Cardiac septum (tissue), 1 donor: ENCODE results near the gene PLEKHA5. TPM values are rescaled to one million over a fixed set of nuclear protein-coding genes. Genes with fewer than 3 reads are reported as not detected.
"Not testable (repeated sequence)": the region's sequence is repeated elsewhere in the genome, so short reads cannot be mapped to it uniquely, and the experiment has no call there.

Experiments
- DNase-seq: peaks from one replicate; pipeline ENCODE4 v3.0.0-alpha.2; 2020; ENCODE audit warnings: low spot score
- intact Hi-C: fragments of 100-400 bp; cut with DNase I; formaldehyde crosslinking; loops from one replicate; pipeline ENCODE4 v1.14.0; 2022
- total RNA-seq: library from RNA; stranded (reverse); fragmentation: NEBNext Ultra II Directional; extraction: Animal tissue kit (Norgen Biotek cat#: 25700); gene quantifications from one replicate; pipeline ENCODE4 v1.2.1, GENCODE V29; 2021
- donor health status: DM: no; HTN: no; CAD: no.

Gene PLEKHA5
- total RNA-seq, 1 donor from 2014 or later: 65.4 TPM

GRCh38 chr12:19288161-19288560, 158.6 kb downstream of the PLEKHA5 start:
- intact Hi-C loops: loop anchor here (10.0 kb wide), 2 partner anchors 167 to 433 kb away; no protein-coding TSS in a partner anchor
- no peak for DNase-seq

DNA sequence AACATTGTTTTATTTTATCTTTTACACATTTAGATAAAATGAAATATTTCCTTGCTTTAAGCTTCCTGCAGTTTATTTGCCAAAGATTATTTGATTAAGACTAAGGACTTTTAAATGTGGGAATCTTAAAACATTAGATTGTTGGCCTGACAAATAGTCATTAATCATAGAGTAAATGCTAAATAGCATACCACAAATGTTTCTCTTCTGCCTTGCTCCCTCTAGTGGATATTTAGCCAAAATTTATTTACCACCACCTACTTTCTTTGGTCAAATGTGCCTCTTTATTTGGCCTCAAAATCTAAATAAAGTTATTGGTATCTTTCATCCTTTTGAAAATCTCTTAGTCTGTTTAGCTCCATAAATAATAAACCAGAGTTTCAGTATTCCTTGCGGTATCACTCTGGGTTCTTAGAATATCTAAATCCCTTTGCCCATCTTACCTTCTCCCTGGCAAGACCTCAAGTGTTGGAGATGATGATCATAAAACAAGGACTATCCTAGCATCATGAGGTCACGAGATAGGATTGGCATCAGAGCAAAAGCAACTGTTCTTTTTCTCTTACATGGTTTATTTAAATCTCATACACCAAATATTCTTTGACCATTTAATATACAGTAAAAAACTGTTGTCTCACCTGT, 159.2 kb downstream of the PLEKHA5 start:
- DNase-seq: no peak
- intact Hi-C loops: loop anchor here (10.0 kb wide), 2 partner anchors 166 to 434 kb away; no protein-coding TSS in a partner anchor

DNA sequence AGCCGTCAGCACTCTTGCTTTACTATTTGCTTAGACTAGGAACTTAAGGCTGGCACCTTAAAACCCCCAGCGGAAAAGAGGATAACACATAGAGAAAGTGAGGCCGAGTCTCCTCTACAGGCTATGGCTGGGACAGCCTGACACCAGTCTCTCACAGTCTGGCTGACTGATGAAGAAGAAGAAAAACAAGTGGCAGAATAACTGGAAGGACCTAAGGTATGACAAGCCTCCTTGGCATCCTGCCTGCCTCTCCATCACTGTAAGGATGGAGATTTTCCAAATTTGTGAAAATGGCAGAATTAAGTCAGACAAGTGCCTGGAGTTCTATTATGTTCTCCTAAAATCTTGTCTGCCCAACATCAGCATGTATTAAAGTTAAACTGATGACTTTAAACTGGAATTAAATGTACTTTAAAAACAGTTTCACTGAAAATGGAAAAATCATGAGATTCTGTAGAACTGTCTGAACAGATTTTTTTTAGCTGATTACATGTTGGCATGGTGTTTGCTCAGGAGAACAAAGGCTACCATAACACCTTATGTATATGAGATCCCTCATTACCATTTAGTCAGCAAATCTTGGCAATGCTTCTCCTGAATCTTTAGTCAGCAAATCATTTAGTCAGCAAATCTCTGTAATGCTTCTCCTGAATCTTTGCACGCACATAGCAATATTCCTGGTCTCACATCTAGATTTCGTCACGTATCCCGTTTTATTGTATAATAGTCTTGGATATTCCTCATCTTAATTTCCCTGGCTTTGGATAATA, 169.5 kb downstream of the PLEKHA5 start:
- intact Hi-C loops: no loop called here
- no peak for DNase-seq

- no peak for DNase-seq
- intact Hi-C loops: no loop called here
Observed at GRCh38 chr12:19299765-19300164, 170.2 kb downstream of the PLEKHA5 start.

DNA sequence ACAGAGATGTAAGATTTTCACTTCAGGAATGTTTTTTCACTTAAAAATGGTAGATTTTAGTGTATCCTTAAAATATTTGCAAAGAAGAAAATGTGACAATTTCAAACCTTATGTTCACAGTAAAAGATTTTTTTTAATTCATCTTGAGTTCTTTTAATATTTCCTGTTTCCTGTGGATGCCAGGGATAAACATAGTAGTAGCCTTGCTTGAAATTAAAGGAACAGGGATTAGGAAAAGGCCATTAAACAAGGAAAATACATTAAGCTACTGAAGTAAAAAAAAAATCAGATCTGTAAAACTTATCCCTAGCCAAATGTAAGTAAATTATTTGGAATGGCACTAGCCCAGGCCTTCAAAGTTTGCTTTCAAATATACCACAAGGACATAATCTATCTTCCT, 171.7 kb downstream of the PLEKHA5 start:
- intact Hi-C loops: no loop called here
- DNase-seq: no peak

GRCh38 chr12:19301688-19302087, 172.2 kb downstream of the PLEKHA5 start:
- no peak for DNase-seq
- intact Hi-C loops: no loop called here

DNA sequence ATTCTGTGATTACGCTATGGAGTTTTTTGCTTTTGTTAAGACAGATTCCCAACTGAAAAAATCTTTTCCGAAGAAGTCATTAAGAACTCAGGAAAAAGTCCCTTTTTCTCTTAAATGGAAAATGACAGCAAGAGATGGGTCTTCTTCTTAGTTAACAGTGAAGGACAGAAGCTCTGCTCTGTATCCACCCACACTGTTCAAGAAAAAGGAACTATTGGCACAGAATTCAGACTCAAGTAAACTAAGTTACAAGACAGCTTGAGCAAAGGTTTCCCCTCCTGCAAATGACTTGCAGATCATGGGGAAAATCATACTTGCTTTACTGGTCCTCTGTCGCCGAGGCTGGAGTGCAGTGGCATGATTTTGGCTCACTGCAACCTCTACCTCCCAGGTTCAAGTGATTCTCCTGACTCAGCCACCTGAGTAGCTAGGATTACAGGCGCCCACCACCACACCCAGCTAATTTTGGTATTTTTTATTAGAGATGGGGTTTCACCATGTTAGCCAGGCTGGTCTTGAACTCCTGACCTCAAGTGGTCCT, 172.6 kb downstream of the PLEKHA5 start:
- intact Hi-C loops: no loop called here
- DNase-seq: no peak

DNA sequence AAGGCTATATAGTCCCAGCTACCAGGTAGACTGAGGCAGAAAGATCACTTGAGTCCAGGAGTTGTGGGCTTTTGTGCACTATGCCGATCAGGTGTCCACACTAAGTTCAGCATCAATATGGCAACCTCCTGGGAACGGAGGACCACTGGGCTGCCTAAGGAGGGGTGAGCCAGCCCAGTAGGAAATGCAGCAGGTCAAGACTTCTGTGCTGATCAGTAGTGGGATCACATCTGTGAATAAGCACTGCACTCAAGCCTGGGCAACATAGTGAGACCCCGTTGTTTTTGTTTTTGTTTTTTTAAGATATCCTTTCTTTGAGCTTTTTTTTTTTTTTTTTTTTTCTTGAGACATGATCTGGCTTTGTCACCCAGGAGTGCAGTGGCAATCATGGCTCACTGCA, 174.0 kb downstream of the PLEKHA5 start:
- no peak for DNase-seq
- intact Hi-C loops: no loop called here

GRCh38 chr12:19304149-19304750, 174.7 kb downstream of the PLEKHA5 start:
- no peak for DNase-seq
- intact Hi-C loops: no loop called here

DNA sequence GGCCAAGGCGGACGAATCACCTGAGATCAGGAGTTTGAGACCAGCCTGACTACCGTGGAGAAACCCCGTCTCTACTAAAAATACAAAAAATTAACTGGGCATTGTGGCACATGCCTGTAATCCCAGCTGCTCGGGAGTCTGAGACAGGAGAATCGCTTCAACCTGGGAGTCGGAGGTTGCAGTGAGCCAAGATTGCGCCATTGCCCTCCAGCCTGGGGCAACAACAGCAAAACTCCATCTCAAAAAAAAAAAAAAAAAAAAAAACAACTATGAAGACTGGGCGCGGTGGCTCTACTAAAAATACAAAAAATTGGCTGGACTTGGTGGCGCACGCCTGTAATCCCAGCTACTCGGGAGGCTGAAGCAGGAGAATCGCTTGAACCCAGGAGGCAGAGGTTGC, 176.1 kb downstream of the PLEKHA5 start:
- intact Hi-C loops, DNase-seq: not testable (repeated sequence)

GRCh38 chr12:19306366-19306765, 176.8 kb downstream of the PLEKHA5 start:
- intact Hi-C loops: no loop called here
- DNase-seq: no peak

GRCh38 chr12:19307451-19307850, 177.9 kb downstream of the PLEKHA5 start:
- intact Hi-C loops: no loop called here
- DNase-seq: no peak

GRCh38 chr12:19311165-19311564, 181.6 kb downstream of the PLEKHA5 start:
- DNase-seq: no peak
- intact Hi-C loops: no loop called here

GRCh38 chr12:19312637-19313036, 183.1 kb downstream of the PLEKHA5 start:
- DNase-seq: no peak
- intact Hi-C loops: no loop called here

DNA sequence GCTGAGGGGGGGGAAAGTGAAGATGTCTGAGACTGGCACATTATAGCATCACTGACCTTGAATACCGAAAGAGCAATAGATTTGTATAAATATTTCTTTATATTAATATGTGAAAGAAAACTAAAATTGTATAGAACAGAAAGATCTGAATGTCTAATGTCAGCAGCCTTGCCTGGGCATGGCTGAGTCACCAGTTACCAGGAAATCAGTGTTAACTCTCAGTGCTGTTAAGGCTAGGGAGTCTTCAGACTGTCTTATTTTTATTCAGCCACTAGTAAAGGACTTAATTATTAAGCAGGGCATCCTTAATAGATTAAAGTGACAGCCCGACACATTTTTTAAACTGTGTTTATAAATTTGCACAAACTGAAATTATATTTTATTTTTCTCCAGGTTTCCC, 186.9 kb downstream of the PLEKHA5 start:
- intact Hi-C loops: no loop called here
- no peak for DNase-seq

DNA sequence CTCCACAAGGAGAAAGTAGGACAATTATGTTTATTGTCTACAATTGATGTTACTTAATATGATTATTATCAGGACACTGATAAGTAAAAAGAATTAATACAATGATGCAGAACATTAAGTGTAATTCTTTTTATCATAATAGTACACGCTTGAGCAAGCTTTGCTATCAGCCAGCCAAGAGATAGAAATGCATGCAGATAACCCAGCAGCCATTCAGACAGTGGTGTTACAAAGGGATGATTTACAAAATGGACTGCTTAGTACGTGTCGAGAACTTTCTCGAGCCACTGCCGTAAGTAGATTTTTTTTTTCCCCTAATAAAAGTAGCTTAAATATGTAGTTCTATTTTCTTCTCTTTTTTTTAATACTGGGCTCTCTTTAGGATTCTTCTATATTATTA, 192.8 kb downstream of the PLEKHA5 start:
- intact Hi-C loops: no loop called here
- DNase-seq: no peak

GRCh38 chr12:19323805-19324204, 194.3 kb downstream of the PLEKHA5 start:
- intact Hi-C loops: no loop called here

GRCh38 chr12:19326102-19326501, 196.6 kb downstream of the PLEKHA5 start:
- DNase-seq: no peak
- intact Hi-C loops: no loop called here

More at GRCh38 chr12:19323805-19324204, 194.3 kb downstream of the PLEKHA5 start:
- no peak for DNase-seq

GRCh38 chr12:19332196-19332595, 202.7 kb downstream of the PLEKHA5 start:
- intact Hi-C loops: no loop called here
- no peak for DNase-seq

DNA sequence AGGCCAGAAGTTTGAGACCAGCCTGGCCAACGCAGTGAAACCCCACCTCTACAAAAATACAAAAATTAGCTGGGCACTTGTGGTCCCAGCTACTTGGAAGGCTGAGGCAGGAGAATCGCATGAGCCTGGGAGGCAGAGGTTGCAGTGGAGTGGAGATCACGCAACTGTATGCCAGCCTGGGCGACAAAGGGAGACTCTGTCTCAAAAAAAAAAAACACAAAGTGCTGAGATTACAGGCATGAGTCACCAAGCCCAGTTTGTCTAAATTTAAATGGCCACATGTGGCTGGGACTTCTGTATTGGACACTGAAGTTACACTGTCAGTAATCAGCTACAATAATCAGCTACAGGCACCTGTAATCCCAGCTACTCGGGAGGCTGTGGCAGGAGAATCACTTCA, 208.9 kb downstream of the PLEKHA5 start:
- intact Hi-C loops: no loop called here
- no peak for DNase-seq
